ENCODE measurements around the gene SPANXD. TPM values are rescaled to one million over a fixed set of nuclear protein-coding genes. Genes with fewer than 3 reads are reported as not detected.

The SPANXD gene
- total RNA-seq, 2 experiments from 2014 or later, result not detected

Other genes starting within 250 kb of the SPANXD start
- gene SPANXA1, start 114.0 kb downstream of the SPANXD start, total RNA-seq, result not detected
- gene SPANXA2, start 109.0 kb downstream of the SPANXD start, total RNA-seq, result not detected
- not detected for gene MAGEC3, start 139.6 kb upstream of the SPANXD start, total RNA-seq
- gene MAGEC1, start 205.2 kb upstream of the SPANXD start, total RNA-seq, result not detected

Measured in activated CD4-positive, alpha-beta T cell treated with anti-CD3 and anti-CD28 coated beads for 36 hours (primary cell).